HS-5 (cell line): ENCODE measurements around the gene SETD7.
"Not testable (repeated sequence)": the region's sequence is repeated elsewhere in the genome, so short reads cannot be mapped to it uniquely, and the experiment has no call there.

Source experiments
- DNase-seq: peaks from one replicate; pipeline ENCODE4 v3.0.0-alpha.2; 2012; ENCODE audit warnings: low read depth

The SETD7 gene

GRCh38 chr4:139465922-139466321 lies 90.1 kb downstream of the SETD7 start:
- no peak for DNase-seq

- DNase-seq, result not testable (repeated sequence)
These were observed 91.5 kb downstream of the SETD7 start for GRCh38 chr4:139464512-139464911.

DNA sequence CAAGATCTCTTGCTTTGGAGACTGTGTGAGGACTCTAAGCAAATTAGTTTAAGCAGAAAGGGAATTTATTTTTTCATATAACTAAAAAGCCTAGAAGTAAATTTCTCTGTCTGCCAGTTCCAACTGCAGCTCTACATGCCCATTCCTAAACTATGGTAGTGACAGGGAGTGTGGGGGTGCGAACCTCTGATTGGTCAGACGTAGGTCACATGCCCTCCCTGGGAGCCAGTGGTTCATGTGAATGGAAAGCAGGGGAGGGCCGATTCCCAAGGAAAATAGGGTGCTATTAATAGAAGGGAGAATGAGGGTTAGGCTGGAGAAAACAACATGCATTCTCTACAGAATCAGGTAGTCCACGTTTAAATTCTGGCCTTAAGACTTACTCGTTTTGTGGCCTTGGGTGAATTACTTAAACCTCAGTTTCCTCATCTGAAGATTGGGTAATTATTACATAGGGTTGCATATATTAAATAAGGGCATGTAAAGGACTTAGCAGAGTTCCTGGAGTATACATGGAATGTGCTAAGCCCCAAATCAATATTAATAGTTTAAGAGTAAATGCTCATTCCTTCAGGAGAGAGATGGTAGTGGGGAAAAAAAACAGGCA lies 94.9 kb downstream of the SETD7 start:
- no peak for DNase-seq

GRCh38 chr4:139460565-139460964 lies 95.5 kb downstream of the SETD7 start:
- DNase-seq, result no peak

DNA sequence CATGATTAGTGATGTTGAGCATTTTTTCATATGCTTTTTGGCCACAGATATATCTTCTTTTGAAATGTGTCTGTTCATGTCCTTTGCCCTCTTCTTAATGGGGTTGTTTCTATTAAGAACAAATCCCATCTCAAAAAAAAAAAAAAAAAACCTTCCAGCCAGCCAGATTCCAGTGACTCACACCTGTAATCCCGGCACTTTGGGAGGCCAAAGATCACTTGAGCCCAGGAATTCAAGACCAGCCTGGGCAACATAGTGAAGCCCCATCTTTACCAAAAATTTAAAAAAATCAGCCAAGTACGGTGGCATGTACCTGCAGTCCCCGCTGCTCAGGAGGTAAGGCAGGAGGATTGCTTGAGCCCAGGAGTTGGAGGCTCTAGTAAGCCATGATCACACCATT lies 97.0 kb downstream of the SETD7 start:
- no peak for DNase-seq

- no peak for DNase-seq
These were observed 97.5 kb downstream of the SETD7 start for GRCh38 chr4:139458543-139458942.

DNA sequence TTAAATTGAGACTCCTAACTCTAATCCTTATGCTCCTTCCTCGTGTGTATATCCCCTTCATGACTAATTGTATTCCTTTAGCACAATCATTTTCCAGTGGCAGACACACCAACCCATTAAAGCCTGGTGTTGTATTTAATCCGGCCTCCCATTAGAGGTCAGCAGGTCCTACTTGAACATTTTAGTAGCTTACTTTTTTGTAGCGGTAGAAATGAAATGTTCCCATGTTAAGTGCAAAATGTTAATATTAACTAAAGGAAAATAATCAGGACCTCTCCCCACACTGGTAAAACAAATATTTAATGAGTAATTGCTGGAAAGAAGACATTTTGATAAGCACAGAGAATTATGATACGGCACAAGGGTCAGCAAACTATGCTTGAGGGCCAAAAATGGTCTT lies 98.7 kb downstream of the SETD7 start:
- DNase-seq, result no peak

DNA sequence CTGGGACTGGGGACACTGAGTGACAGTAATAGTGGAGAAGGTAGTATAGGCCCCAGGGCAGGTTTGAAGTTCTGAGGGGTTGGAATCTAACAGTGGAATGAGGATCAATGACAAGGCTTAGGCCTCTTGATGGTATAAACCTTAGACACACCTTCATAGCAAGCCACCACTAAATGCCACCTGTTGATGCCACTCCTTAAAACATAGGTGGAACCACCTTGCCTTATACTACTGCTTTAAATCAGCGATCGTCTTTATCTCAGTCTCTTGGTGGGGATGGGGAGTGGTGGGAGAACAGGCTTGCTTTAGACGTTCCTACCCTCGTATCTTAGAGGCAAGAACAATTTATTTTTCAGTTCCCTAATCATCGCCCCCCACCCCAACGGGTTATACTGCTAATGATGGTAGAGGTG lies 100.9 kb downstream of the SETD7 start:
- DNase-seq, result no peak

GRCh38 chr4:139454111-139455045 lies 101.6 kb downstream of the SETD7 start, which contains the start of gene RAB33B:
Gene RAB33B (plus strand): TSS chr4:139454121. CDS start chr4:139454196, 75 bp downstream.
- DNase-seq, result no peak

DNA sequence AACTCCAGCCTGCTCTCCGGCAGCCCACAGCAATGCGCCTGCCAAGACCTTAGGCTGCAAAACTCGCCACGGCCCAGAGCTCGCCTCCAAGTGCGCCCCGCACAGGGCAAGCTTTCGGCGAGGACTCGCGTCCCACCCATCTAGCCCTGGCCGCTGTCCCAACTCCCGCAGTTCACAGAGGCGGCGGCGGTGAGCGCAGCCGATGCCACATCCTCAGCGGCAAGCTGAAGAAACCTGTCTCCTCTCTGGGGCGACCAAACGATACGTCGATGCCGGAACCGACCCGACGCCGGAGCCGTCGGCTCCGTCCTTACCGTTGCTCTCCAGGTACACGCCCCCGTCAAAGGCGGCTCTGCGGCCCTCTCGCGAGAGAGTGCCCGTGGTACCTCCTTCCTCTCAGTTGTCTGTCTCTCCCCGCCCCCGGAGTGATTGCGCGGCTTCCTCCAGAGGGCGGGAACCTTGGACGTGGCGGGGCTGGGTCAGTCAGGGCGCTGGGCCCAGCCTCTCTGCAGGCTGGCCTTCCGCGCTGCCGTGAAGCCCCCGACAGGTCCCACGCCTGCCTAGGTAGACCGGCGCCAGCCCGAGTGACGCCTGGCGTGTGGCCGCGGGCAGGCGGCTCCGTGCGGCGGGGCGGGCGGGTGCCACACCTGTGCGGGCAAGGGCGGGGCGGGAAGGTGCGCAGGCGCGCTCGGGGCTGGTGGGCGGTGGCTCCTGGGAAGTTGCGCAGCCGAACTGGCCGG lies 102.5 kb downstream of the SETD7 start:
- peak; percentile 83 for DNase-seq

GRCh38 chr4:139453041-139453370 lies 103.0 kb downstream of the SETD7 start:
- peak; percentile 30 for DNase-seq

GRCh38 chr4:139451997-139452396 lies 104.0 kb downstream of the SETD7 start:
- no peak for DNase-seq

- DNase-seq, result no peak
These were observed 105.4 kb downstream of the SETD7 start for GRCh38 chr4:139450586-139450985.

DNA sequence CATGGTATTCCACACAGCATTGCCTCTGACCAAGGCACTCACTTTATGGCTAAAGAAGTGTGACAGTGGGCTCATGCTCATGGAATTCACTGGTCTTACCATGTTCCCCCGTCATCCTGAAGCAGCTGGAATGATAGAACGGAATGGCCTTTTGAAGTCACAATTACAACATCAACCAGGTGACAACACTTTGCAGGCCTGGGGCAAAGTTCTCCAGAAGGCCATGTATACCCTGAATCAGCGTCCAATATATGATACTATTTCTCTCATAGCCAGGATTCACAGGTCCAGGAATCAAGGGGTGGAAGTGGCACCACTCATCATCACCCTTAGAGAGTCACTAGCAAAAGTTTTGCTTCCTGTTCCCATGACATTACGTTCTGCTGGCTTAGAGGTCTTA lies 108.9 kb downstream of the SETD7 start:
- DNase-seq, result not testable (repeated sequence)
